ES-I3 (cell line): Measurements from ENCODE around the gene OR10Z1.

Source experiments
- H3K36me3 ChIP-seq: 2 replicates; pipeline ENCODE4 v1.6.1; 2013; ENCODE audit warnings: mild to moderate bottlenecking, low read length, control low read depth, moderate library complexity; ENCODE audit not compliant: insufficient read depth
- H3K4me1 ChIP-seq: 2 replicates; pipeline ENCODE4 v1.6.1; 2013; ENCODE audit warnings: mild to moderate bottlenecking, control low read depth, low read length; ENCODE audit not compliant: insufficient read depth
- H3K9ac ChIP-seq: 2 replicates; pipeline ENCODE4 v1.6.1; 2013; ENCODE audit warnings: low read depth, mild to moderate bottlenecking, low read length, moderate library complexity
- H3K9me3 ChIP-seq: 2 replicates; pipeline ENCODE4 v1.6.1; 2013; ENCODE audit warnings: mild to moderate bottlenecking, low read length, moderate library complexity; ENCODE audit not compliant: control insufficient read depth, insufficient read depth

The OR10Z1 gene

DNA sequence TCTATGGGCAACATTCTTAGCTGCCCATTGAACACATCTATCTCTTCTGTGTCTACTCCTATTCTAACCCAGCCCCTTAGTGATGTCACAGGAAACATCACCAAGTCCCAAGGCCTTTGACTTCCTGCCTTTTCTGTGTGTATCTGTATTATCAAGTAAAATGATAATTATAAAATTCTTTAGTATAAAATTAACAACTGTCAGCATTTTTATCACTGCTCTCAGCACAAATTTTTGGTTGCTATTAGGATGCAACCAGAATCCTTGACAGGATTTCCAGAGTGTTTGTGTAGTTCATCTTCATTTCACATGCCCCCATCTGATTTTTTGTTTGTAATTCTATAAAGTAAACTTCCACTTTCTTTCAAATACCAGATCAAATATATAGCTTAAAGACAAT lies 33.8 kb downstream of the OR10Z1 start:
- Histone ChIP-seq H3K9ac (no peak overlapping the region), H3K4me1 (no peaks in the 10 kb centered on the region), H3K36me3 (no peaks in the 10 kb centered on the region), H3K9me3 (no peaks in the 10 kb centered on the region)

DNA sequence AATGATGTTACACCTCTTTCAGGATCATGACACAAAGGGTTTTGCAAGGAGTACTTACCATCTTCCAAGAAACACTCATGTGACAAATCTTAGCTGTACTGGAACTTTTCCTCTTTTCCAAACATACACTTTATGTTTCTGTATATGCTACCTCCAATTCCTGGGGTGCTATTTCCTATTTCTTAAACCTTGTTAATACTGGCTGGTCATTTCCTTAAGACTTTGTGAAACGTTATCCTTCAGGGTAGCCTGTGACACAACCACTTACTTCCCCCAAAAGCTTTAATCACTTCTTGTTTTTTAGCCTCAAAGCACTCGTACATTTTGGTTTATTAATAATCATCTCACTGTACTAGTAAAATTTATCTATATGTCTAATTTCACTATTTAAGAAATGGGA lies 39.4 kb downstream of the OR10Z1 start:
- H3K36me3 ChIP-seq = no peaks in the 10 kb centered on the region
- H3K9me3 ChIP-seq = no peaks in the 10 kb centered on the region
- no peak overlapping the region for H3K9ac ChIP-seq
- H3K4me1 ChIP-seq = no peaks in the 10 kb centered on the region

DNA sequence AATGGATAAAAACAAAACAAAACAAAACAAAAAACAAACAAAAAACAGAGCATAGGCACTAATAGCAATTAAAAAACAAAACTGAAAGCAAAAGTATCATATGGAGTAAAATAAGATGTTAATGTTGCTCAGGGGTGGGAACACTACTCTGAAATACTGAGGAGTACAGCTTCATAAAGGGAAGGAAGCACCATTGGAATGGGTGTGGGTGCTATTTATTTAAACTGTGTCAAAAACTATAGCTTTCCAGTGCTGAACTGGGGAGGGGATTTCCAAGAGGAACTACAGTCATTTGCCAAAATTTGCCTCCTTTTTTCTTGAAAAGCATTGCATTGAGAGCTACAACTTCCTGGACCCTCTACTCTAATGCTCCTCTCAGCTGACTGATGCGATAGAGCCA lies 41.4 kb downstream of the OR10Z1 start:
- Histone ChIP-seq H3K36me3 (no peaks in the 10 kb centered on the region), H3K4me1 (no peaks in the 10 kb centered on the region), H3K9me3 (no peaks in the 10 kb centered on the region), H3K9ac (no peak overlapping the region)

DNA sequence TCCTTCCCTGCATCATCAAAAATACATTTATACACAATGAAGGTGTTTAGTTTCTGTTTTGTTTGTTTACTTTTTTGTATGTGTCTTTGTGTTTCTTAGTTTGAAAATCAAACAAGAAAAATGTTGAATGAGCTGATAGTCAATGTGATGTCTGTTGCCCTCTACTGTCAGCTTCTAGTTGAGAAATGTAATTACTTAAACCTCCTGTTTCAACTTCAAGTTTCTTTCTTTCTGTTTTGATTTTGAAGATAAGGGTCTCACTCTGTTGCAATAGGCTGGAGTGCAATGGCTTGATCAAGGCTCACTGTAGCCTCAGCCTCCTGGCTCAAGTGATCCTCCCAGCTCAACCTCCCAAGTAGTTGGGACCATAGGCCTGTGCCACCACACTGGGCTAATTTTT lies 44.0 kb downstream of the OR10Z1 start:
- Histone ChIP-seq H3K4me1 (no peaks in the 10 kb centered on the region), H3K9ac (no peak overlapping the region), H3K36me3 (no peaks in the 10 kb centered on the region), H3K9me3 (no peaks in the 10 kb centered on the region)

DNA sequence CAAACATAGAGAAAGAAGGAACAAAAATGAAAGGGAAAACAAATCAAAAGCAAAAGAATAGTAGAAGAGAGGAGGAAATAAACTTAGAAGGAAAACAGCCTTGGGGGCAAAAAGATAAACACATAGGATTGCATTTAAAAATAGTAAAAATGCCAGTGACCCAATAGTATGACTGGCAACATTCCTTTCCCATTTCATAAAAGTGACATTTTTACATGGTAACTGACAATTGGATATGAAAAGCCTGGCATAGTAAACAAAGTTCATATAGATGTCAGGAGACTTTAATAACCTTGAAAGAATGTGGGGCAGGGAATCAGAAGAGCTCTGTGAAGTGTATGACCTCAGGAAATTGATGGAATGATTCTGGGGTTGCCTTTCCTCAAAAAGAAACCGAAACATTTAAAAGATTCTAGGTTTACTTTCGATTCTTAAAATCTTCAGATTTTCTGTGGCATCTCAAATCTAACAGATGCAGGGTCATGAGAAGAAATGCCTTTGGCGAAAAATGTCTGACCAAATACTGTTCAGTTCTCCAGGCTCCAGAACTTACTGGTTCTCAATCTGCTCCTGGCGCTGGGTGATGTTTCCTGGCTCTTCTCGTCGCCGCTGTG lies 47.8 kb downstream of the OR10Z1 start:
- no peak overlapping the region for H3K9ac ChIP-seq

DNA sequence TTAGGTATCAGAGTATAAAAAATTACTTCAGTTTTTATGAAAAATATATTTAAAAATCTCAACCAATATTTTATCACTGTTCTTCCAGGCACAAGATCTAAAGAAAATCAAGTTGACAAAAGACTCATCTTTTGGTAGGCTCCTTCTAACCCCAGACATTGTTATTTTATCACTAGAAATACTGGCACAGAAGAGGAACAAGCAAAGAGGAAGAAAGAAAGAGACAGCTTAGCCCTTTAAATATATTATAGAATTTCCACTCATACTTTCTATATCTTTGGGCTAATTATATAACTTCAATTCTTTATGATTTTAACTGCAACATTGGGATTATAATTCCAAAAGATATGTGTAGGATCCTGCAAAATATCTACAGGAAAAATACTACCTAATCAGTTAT lies 49.0 kb downstream of the OR10Z1 start:
- H3K9ac ChIP-seq = no peak overlapping the region

More for the DNA sequence above, 47.8 kb downstream of the OR10Z1 start:
- H3K4me1 ChIP-seq = no peaks in the 10 kb centered on the region
- H3K36me3 ChIP-seq = no peaks in the 10 kb centered on the region
- H3K9me3 ChIP-seq = no peaks in the 10 kb centered on the region

DNA sequence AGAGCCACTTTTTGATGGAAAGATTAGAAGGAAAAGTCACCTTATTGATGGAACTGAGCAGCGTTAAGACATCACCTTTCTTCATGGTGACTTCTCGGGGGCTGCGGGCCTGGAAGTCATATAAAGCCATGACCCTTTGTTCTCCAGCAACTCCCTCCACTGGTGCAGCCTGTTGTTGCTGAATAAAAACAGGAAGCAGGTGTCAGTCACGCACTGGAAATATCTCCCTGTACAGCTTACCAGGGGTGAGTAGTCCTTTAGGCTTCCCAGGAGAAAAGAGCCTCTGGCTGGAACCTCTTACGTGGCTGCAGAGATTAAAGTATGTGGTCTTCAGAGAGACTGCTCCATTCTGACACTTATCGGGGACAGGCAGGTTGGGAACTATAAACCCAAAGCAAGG lies 49.5 kb downstream of the OR10Z1 start:
- Histone ChIP-seq H3K4me1 (no peaks in the 10 kb centered on the region), H3K36me3 (no peaks in the 10 kb centered on the region), H3K9ac (no peak overlapping the region)

More for the DNA sequence above, 49.0 kb downstream of the OR10Z1 start:
- H3K4me1 ChIP-seq = no peaks in the 10 kb centered on the region
- no peaks in the 10 kb centered on the region for H3K9me3 ChIP-seq
- H3K36me3 ChIP-seq = no peaks in the 10 kb centered on the region

More for the DNA sequence above, 49.5 kb downstream of the OR10Z1 start:
- H3K9me3 ChIP-seq = no peaks in the 10 kb centered on the region
